Gastrocnemius medialis (tissue), 4 donors: Measurements from ENCODE around the gene ADPRHL1. TPM values are rescaled to one million over a fixed set of nuclear protein-coding genes. Genes with fewer than 3 reads are reported as not detected.
A peak's percentile ranks its signal among the peaks of the same experiment; 100 is the strongest.

Experiments used
- ATAC-seq, 2 donors: fragments of 150-250 bp; one replicate each; pipeline ENCODE4 v1.9.1; 2016
- DNase-seq, 2 donors: peaks; one replicate each; pipeline ENCODE4 v3.0.0-alpha.2; 2019
- H3K27ac ChIP-seq, 4 donors: fragments of 200-600 bp; sonication (generic); 1 replicate in 1 of 4; 2 replicates in 3 of 4; pipeline ENCODE4 v1.5.1; 2016 to 2018; ENCODE audit warnings: mild to moderate bottlenecking in 2 of 4, moderate library complexity in 1 of 4
- H3K27me3 ChIP-seq, 3 donors: fragments of 200-600 bp; sonication (generic) in 2 of 3; 1 replicate in 1 of 3; 2 replicates in 2 of 3; pipeline versions ENCODE4 v1.5.1 to v1.6.0; 2016 to 2019; ENCODE audit warnings: mild to moderate bottlenecking in 1 of 3, moderate library complexity in 1 of 3
- H3K36me3 ChIP-seq, 2 donors: fragments of 200-600 bp; sonication (generic) in 1 of 2; one replicate each; pipeline ENCODE4 v1.5.1; 2017 to 2018
- H3K4me1 ChIP-seq, 2 donors: fragments of 200-600 bp; sonication (generic) in 1 of 2; one replicate each; pipeline ENCODE4 v1.5.1; 2016 to 2017; ENCODE audit warnings: mild to moderate bottlenecking in 2 of 2
- H3K4me3 ChIP-seq, 4 donors: fragments of 200-600 bp; sonication (generic) in 3 of 4; 1 replicate in 1 of 4; 2 replicates in 3 of 4; pipeline ENCODE4 v1.5.1; 2016 to 2019; ENCODE audit warnings: mild to moderate bottlenecking in 2 of 4
- H3K9me3 ChIP-seq, 3 donors: fragments of 200-600 bp; sonication (generic) in 2 of 3; 1 replicate in 1 of 3; 2 replicates in 2 of 3; pipeline ENCODE4 v1.5.1; 2016 to 2019
- CTCF ChIP-seq, 5 experiments: fragments of 450-650 bp in 3 of 5; fragments of 200-600 bp in 2 of 5; sonication (generic) in 2 of 5; IDR thresholded peaks in 4 of 5; conservative IDR thresholded peaks in 1 of 5; 1 replicate in 4 of 5; 2 replicates in 1 of 5; pipeline ENCODE4 v1.5.1; 2016 to 2019; ENCODE audit warnings: antibody characterized with exemption in 5 of 5, mild to moderate bottlenecking in 3 of 5, moderate library complexity in 3 of 5
- POLR2A ChIP-seq, 2 donors: fragments of 450-650 bp; IDR thresholded peaks; one replicate each; pipeline ENCODE4 v1.6.1; 2017; ENCODE audit warnings: antibody characterized with exemption in 2 of 2, mild to moderate bottlenecking in 2 of 2, moderate library complexity in 2 of 2
- in situ Hi-C, 4 donors: fragments of 200-750 bp; cut with MboI; loops; one replicate each; pipeline versions ENCODE4 v1.15.0 to v1.8.0; 2017; ENCODE audit warnings: low sequenced_read_pairs in 4 of 4
- intact Hi-C: fragments of 100-400 bp; cut with DNase I; formaldehyde crosslinking; loops from one replicate; pipeline ENCODE4 v1.15.1; 2023; ENCODE audit warnings: low total_unique reads
- total RNA-seq, 4 donors: library from RNA; depleted of rRNA; stranded (reverse); fragments of >200 nt; gene quantifications; one replicate each; pipeline versions ENCODE4 v1.1.0 to v1.2.3, GENCODE V29; 2016

ADPRHL1 gene
- total RNA-seq, 4 donors from 2014 or later = 224 to 354 (median 295) TPM

- TF ChIP-seq POLR2A (IDR thresholded peaks at IDR 0.05) = no peak
- no peak for TF ChIP-seq CTCF (IDR thresholded peaks at IDR 0.05 in 4 of 5, conservative IDR thresholded peaks at IDR 0.05 in 1 of 5)
- no peaks in the 10 kb centered on the region for H3K27me3 ChIP-seq
- ATAC-seq = no peak
- in situ Hi-C loops (no loop called here), intact Hi-C loops (no loop called here)
- no peaks in the 10 kb centered on the region for H3K36me3 ChIP-seq
- no peaks in the 10 kb centered on the region for H3K9me3 ChIP-seq
- H3K4me3 ChIP-seq = no peak overlapping the region
- H3K4me1 ChIP-seq = peaks cover 0 to 13% of the 10 kb centered on the region in 2 donors
- DNase-seq = no peak
- no peak overlapping the region for H3K27ac ChIP-seq
These were observed 93.7 kb downstream of the ADPRHL1 start for GRCh38 chr13:113359571-113359970.

- no peak for DNase-seq
- no peaks in the 10 kb centered on the region for H3K36me3 ChIP-seq
- H3K27me3 ChIP-seq = no peaks in the 10 kb centered on the region
- no peak for TF ChIP-seq POLR2A (IDR thresholded peaks at IDR 0.05)
- TF ChIP-seq CTCF (IDR thresholded peaks at IDR 0.05 in 4 of 5, conservative IDR thresholded peaks at IDR 0.05 in 1 of 5) = no peak
- H3K27ac ChIP-seq = no peak overlapping the region
- intact Hi-C loops = no loop called here
- H3K9me3 ChIP-seq = no peaks in the 10 kb centered on the region
- in situ Hi-C loops = no loop called here
- ATAC-seq = no peak
- H3K4me3 ChIP-seq = no peak overlapping the region
- H3K4me1 ChIP-seq = peaks cover 0 to 11% of the 10 kb centered on the region in 2 donors
These were observed 94.6 kb downstream of the ADPRHL1 start for GRCh38 chr13:113358653-113359190.

GRCh38 chr13:113357529-113357928 is 95.8 kb downstream of the ADPRHL1 start:
- ATAC-seq (no peak), DNase-seq (peak in 1 of 2 donors; percentile 1)
- Histone ChIP-seq H3K4me3 (no peak overlapping the region), H3K27me3 (no peaks in the 10 kb centered on the region), H3K9me3 (no peaks in the 10 kb centered on the region), H3K4me1 (no peaks in the 10 kb centered on the region), H3K36me3 (peaks cover 0 to 1% of the 10 kb centered on the region in 2 donors), H3K27ac (no peak overlapping the region)
- in situ Hi-C loops (no loop called here), intact Hi-C loops (no loop called here)
- no peak for TF ChIP-seq CTCF (IDR thresholded peaks at IDR 0.05 in 4 of 5, conservative IDR thresholded peaks at IDR 0.05 in 1 of 5)
- no peak for TF ChIP-seq POLR2A (IDR thresholded peaks at IDR 0.05)

GRCh38 chr13:113356596-113356995 is 96.7 kb downstream of the ADPRHL1 start:
- H3K27ac ChIP-seq = no peak overlapping the region
- ATAC-seq (no peak), DNase-seq (no peak)
- peaks cover 0 to 3% of the 10 kb centered on the region in 2 donors for H3K36me3 ChIP-seq
- intact Hi-C loops = no loop called here
- in situ Hi-C loops = no loop called here
- peaks cover 0 to 3% of the 10 kb centered on the region in 2 donors for H3K4me1 ChIP-seq
- H3K9me3 ChIP-seq = no peaks in the 10 kb centered on the region
- TF ChIP-seq CTCF (IDR thresholded peaks at IDR 0.05 in 4 of 5, conservative IDR thresholded peaks at IDR 0.05 in 1 of 5) (no peak), POLR2A (IDR thresholded peaks at IDR 0.05) (no peak)
- no peak overlapping the region for H3K4me3 ChIP-seq
- H3K27me3 ChIP-seq = no peaks in the 10 kb centered on the region

GRCh38 chr13:113355621-113356020 is 97.7 kb downstream of the ADPRHL1 start:
- ATAC-seq (no peak), DNase-seq (peak in 1 of 2 donors; percentile 2)
- H3K4me3 ChIP-seq = no peak overlapping the region
- peaks cover 0 to 3% of the 10 kb centered on the region in 2 donors for H3K36me3 ChIP-seq
- H3K27me3 ChIP-seq = no peaks in the 10 kb centered on the region
- in situ Hi-C loops = no loop called here
- peaks cover 0 to 9% of the 10 kb centered on the region in 2 donors for H3K4me1 ChIP-seq
- H3K9me3 ChIP-seq = no peaks in the 10 kb centered on the region
- no peak overlapping the region for H3K27ac ChIP-seq
- intact Hi-C loops = no loop called here
- TF ChIP-seq CTCF (IDR thresholded peaks at IDR 0.05 in 4 of 5, conservative IDR thresholded peaks at IDR 0.05 in 1 of 5) = no peak
- TF ChIP-seq POLR2A (IDR thresholded peaks at IDR 0.05) = no peak
